ENCODE results near the gene RBMS1.

The RBMS1 gene

DNA sequence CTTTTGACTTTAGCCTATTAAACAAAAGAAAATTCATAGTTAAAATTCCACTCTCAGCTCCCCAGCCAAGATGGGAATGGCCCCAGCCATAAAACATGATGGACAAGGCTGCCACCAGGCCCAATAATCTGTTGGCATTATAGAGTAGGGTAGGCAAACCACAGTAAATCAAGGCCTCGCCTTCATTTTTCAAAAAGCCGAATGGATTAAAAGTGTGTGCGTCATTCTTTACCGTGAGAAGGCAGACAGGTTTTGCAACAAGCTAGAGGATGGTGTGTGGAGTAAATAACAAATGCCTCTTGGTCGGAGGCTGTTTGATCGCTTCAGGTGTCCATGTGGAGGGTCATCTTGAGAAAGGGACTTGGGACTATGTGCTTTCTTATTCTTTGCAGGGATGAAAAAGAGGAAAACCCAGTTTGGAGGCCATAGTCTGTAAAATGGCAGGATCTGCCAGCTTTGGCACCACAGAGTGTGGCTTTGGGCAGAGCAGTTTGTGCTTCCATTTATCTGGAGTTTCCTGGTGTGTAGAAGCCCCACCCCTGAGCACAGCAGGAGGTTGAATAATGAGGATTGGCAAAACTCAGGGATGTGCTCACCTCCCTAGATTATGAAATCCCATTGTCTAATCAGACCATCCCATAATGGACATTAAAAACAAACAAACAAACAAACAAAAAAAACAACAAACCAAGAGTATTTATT is 236.4 kb downstream of the RBMS1 start:
- TF ChIP-seq, protein P1, sequence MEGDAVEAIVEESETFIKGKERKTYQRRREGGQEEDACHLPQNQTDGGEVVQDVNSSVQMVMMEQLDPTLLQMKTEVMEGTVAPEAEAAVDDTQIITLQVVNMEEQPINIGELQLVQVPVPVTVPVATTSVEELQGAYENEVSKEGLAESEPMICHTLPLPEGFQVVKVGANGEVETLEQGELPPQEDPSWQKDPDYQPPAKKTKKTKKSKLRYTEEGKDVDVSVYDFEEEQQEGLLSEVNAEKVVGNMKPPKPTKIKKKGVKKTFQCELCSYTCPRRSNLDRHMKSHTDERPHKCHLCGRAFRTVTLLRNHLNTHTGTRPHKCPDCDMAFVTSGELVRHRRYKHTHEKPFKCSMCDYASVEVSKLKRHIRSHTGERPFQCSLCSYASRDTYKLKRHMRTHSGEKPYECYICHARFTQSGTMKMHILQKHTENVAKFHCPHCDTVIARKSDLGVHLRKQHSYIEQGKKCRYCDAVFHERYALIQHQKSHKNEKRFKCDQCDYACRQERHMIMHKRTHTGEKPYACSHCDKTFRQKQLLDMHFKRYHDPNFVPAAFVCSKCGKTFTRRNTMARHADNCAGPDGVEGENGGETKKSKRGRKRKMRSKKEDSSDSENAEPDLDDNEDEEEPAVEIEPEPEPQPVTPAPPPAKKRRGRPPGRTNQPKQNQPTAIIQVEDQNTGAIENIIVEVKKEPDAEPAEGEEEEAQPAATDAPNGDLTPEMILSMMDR (conservative IDR thresholded peaks at IDR 0.05; ENCODE audit: control insufficient read depth, insufficient read depth, low read depth, low read length) = no peak
- H3K4me3 ChIP-seq (ENCODE audit: control insufficient read depth, low read depth, low read length) = no peak overlapping the region
- no peak for DNase-seq (ENCODE audit: low read depth)

DNA sequence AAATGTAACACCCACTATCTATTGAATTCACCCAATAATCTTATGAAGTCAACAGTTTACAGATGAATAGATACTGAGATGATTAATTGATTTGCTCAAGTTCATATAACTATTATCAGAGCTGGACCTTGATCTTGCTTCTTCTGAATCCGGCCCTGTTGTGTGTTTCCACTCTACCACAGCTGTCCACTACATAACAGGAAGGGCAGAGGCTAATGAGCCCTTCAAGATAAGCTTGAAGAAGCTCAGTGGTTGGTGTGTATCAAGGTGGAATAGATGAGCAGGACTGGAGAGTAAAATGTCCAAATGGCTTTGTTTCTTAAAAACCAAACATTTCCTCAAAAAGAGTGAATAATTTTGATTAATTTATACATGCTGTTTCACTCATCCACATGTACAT is 237.1 kb downstream of the RBMS1 start:
- no peak for DNase-seq (ENCODE audit: low read depth)
- H3K4me3 ChIP-seq (ENCODE audit: control insufficient read depth, low read depth, low read length) = no peak overlapping the region

DNA sequence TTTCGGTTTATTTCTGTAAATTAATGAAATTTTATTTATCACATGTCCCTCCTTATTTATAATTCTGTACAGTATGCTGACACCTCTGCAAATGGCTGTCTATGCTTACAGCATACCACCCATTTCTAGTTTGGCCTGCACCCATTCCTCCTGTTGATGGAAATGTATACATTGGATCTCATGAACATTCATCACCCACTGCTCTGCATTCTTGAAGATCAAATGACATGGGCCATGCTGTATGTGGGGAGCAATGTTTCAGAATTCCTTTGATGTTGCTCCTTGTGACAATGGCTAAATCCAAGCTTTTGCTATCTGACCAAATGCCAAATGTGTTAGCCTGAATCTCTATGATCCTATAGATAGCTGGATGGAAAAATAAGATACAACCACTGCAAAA is 238.2 kb downstream of the RBMS1 start:
- no peak overlapping the region for H3K4me3 ChIP-seq (ENCODE audit: control insufficient read depth, low read depth, low read length)
- no peak for DNase-seq (ENCODE audit: low read depth)
- TF ChIP-seq, protein P1 (conservative IDR thresholded peaks at IDR 0.05; ENCODE audit: control insufficient read depth, insufficient read depth, low read depth, low read length) = no peak

More for the DNA sequence above, 237.1 kb downstream of the RBMS1 start:
- TF ChIP-seq, protein P1 (conservative IDR thresholded peaks at IDR 0.05; ENCODE audit: control insufficient read depth, insufficient read depth, low read depth, low read length) = no peak

DNA sequence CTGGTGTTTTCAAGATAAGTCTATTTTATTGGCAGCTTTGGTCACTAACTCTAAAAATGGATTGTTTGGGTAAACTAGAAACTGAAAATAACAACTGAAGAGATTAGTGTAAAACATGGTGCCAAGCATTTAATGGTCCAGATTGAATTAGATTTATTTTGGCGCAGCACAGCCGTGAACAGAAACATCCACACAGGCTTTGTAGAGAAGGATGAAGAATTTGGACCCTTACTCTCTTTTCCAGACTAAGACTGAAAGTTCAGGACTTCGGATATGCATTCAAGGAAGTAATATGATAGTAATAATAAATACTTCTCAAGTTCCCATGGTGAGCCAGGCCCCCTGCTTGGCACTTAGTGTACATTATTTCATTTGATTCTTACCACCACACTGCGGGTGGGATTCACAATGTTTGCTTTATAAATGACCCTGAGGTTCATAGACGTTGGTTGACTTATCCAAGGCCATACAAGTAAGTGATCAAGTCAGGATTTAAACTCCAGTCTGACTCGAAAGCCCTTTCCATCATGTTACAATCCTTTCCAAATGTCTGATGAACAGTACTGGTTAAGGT is 239.3 kb downstream of the RBMS1 start:
- DNase-seq (ENCODE audit: low read depth) = no peak
- TF ChIP-seq, protein P1 (conservative IDR thresholded peaks at IDR 0.05; ENCODE audit: control insufficient read depth, insufficient read depth, low read depth, low read length) = no peak
- H3K4me3 ChIP-seq (ENCODE audit: control insufficient read depth, low read depth, low read length) = no peak overlapping the region

DNA sequence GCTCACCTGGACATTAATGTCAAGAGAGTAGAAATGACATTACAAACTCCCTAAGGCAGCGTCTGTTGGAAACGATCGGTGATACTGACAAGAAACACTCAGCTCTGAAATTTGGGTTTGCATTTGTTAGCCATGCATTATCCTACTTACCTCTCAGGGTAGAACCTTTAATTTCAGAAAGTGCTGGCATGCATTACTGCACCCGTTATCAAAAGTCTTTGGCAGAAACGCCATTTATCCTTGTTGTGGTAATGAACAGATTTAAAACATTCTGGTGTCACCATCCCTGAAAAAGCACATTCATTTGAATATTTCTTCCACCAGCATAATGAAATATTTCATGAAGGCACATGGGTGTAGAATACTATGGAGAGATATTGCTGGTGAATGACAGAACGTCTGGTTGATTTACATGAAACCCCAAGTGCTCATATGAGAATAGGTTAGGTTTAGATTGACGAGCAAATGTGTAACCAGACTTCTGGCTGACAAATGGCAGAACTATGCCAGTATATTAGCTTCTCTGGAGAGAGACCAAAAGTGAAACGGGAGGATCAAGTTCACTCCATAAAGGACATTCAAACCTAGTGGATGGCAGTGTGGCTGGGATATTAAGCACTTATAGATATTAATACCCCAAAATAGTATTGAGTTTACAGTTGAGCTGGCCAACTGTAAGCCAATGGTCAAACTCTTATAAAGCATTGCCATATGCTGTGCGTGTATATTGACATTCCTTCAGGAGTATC is 240.0 kb downstream of the RBMS1 start:
- H3K4me3 ChIP-seq (ENCODE audit: control insufficient read depth, low read depth, low read length) = no peak overlapping the region
- no peak for DNase-seq (ENCODE audit: low read depth)
- TF ChIP-seq, protein P1 (conservative IDR thresholded peaks at IDR 0.05; ENCODE audit: control insufficient read depth, insufficient read depth, low read depth, low read length) = no peak

DNA sequence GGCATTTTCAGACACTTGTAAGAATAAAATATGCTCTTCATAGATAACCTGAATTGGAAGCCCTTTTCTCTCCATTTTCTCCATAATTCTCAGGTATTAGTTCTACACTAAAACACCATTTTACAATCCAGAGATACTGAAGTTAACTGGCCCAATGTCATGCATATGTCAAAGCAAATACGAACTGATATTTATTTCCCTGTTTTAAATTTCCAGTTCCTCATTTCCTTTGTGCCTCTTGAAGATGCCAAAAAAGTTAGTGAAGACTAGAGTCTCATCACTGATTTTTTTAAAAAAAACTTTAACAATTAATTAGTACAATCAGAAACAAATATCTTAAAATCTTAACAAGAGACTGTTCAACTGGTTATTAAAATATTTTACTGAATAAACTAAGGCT is 240.7 kb downstream of the RBMS1 start:
- no peak for DNase-seq (ENCODE audit: low read depth)
- no peak overlapping the region for H3K4me3 ChIP-seq (ENCODE audit: control insufficient read depth, low read depth, low read length)
- TF ChIP-seq, protein P1 (conservative IDR thresholded peaks at IDR 0.05; ENCODE audit: control insufficient read depth, insufficient read depth, low read depth, low read length) = no peak

Measured in fibroblast of mammary gland (primary cell).